ENCODE data around the gene OBI1.

- TF ChIP-seq, protein P1, sequence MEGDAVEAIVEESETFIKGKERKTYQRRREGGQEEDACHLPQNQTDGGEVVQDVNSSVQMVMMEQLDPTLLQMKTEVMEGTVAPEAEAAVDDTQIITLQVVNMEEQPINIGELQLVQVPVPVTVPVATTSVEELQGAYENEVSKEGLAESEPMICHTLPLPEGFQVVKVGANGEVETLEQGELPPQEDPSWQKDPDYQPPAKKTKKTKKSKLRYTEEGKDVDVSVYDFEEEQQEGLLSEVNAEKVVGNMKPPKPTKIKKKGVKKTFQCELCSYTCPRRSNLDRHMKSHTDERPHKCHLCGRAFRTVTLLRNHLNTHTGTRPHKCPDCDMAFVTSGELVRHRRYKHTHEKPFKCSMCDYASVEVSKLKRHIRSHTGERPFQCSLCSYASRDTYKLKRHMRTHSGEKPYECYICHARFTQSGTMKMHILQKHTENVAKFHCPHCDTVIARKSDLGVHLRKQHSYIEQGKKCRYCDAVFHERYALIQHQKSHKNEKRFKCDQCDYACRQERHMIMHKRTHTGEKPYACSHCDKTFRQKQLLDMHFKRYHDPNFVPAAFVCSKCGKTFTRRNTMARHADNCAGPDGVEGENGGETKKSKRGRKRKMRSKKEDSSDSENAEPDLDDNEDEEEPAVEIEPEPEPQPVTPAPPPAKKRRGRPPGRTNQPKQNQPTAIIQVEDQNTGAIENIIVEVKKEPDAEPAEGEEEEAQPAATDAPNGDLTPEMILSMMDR (IDR thresholded peaks at IDR 0.05; ENCODE audit: low read length): no peak
- TF ChIP-seq EZH2 (IDR thresholded peaks at IDR 0.05; ENCODE audit: borderline replicate concordance, low read length): no peak
Observed at GRCh38 chr13:78650717-78651083, 8.3 kb downstream of the OBI1 start.
